Osteocyte (in vitro differentiated cells): ENCODE results near the gene SETD7. TPM values are rescaled to one million over a fixed set of nuclear protein-coding genes. Genes with fewer than 3 reads are reported as not detected.
A peak's percentile ranks its signal among the peaks of the same experiment; 100 is the strongest.

Experiments used
- DNase-seq: peaks from one replicate; pipeline ENCODE4 v3.0.0; 2021; ENCODE audit warnings: mixed read lengths; ENCODE audit not compliant: unreplicated experiment; ENCODE audit errors: extremely low spot score
- H3K27ac Mint-ChIP-seq: one replicate; pipeline ENCODE4 v1.8.0; 2021; ENCODE audit warnings: mild to moderate bottlenecking, mixed read lengths; ENCODE audit not compliant: unreplicated experiment
- H3K27me3 Mint-ChIP-seq: one replicate; pipeline ENCODE4 v1.8.0; 2021; ENCODE audit warnings: mixed read lengths; ENCODE audit not compliant: unreplicated experiment
- H3K36me3 Mint-ChIP-seq: one replicate; pipeline ENCODE4 v1.8.0; 2021; ENCODE audit warnings: mixed read lengths; ENCODE audit not compliant: unreplicated experiment
- H3K4me1 Mint-ChIP-seq: one replicate; pipeline ENCODE4 v1.8.0; 2021; ENCODE audit warnings: mixed read lengths; ENCODE audit not compliant: unreplicated experiment
- H3K4me3 Mint-ChIP-seq: one replicate; pipeline ENCODE4 v1.8.0; 2021; ENCODE audit warnings: mild to moderate bottlenecking, moderate library complexity, mixed read lengths; ENCODE audit not compliant: unreplicated experiment
- H3K9me3 Mint-ChIP-seq: one replicate; pipeline ENCODE4 v1.8.0; 2021; ENCODE audit warnings: mixed read lengths; ENCODE audit not compliant: unreplicated experiment
- CTCF ChIP-seq: fragments of 200-600 bp; sonication (generic); IDR thresholded peaks from 2 replicates; pipeline ENCODE4 v1.5.0; 2021; ENCODE audit warnings: antibody characterized with exemption, mild to moderate bottlenecking, moderate library complexity
- total RNA-seq: library from RNA; stranded (reverse); gene quantifications from 2 replicates; pipeline ENCODE4 v1.2.1, GENCODE V29; 2021

SETD7 gene
- total RNA-seq, 1 donor from 2014 or later = 44.2 TPM

GRCh38 chr4:139574641-139575040 lies 18.6 kb upstream of the SETD7 start:
- DNase-seq = no peak
- Mint-ChIP-seq H3K27ac (no peak overlapping the region), H3K4me3 (no peak overlapping the region), H3K27me3 (no peaks in the 10 kb centered on the region), H3K36me3 (no peaks in the 10 kb centered on the region), H3K9me3 (no peaks in the 10 kb centered on the region), H3K4me1 (peaks cover 4% of the 10 kb centered on the region)
- TF ChIP-seq CTCF = no peak

GRCh38 chr4:139568206-139568955 lies 12.4 kb upstream of the SETD7 start:
- no peak for DNase-seq
- Mint-ChIP-seq H3K4me1 (no peaks in the 10 kb centered on the region), H3K9me3 (no peaks in the 10 kb centered on the region), H3K27me3 (no peaks in the 10 kb centered on the region), H3K36me3 (no peaks in the 10 kb centered on the region), H3K27ac (no peak overlapping the region), H3K4me3 (no peak overlapping the region)
- TF ChIP-seq CTCF = no peak

GRCh38 chr4:139567159-139567870 lies 11.3 kb upstream of the SETD7 start:
- no peak for TF ChIP-seq CTCF
- H3K4me3 Mint-ChIP-seq = no peak overlapping the region
- H3K4me1 Mint-ChIP-seq = no peaks in the 10 kb centered on the region
- no peak overlapping the region for H3K27ac Mint-ChIP-seq
- H3K36me3 Mint-ChIP-seq = no peaks in the 10 kb centered on the region
- no peaks in the 10 kb centered on the region for H3K27me3 Mint-ChIP-seq
- H3K9me3 Mint-ChIP-seq = no peaks in the 10 kb centered on the region
- DNase-seq = no peak

GRCh38 chr4:139564502-139564901 lies 8.5 kb upstream of the SETD7 start:
- H3K9me3 Mint-ChIP-seq = no peaks in the 10 kb centered on the region
- no peak for DNase-seq
- peak; percentile 16 for TF ChIP-seq CTCF
- H3K4me3 Mint-ChIP-seq = no peak overlapping the region
- no peak overlapping the region for H3K27ac Mint-ChIP-seq
- H3K36me3 Mint-ChIP-seq = no peaks in the 10 kb centered on the region
- no peaks in the 10 kb centered on the region for H3K4me1 Mint-ChIP-seq
- peaks cover under 1% of the 10 kb centered on the region for H3K27me3 Mint-ChIP-seq

GRCh38 chr4:139563515-139563914 lies 7.5 kb upstream of the SETD7 start:
- TF ChIP-seq CTCF = no peak
- Mint-ChIP-seq H3K27ac (no peak overlapping the region), H3K36me3 (no peaks in the 10 kb centered on the region), H3K4me3 (no peak overlapping the region), H3K4me1 (no peaks in the 10 kb centered on the region), H3K27me3 (peaks cover 9% of the 10 kb centered on the region), H3K9me3 (no peaks in the 10 kb centered on the region)
- DNase-seq = no peak
